ENCODE data around the gene PLD4.

Gene PLD4

DNA sequence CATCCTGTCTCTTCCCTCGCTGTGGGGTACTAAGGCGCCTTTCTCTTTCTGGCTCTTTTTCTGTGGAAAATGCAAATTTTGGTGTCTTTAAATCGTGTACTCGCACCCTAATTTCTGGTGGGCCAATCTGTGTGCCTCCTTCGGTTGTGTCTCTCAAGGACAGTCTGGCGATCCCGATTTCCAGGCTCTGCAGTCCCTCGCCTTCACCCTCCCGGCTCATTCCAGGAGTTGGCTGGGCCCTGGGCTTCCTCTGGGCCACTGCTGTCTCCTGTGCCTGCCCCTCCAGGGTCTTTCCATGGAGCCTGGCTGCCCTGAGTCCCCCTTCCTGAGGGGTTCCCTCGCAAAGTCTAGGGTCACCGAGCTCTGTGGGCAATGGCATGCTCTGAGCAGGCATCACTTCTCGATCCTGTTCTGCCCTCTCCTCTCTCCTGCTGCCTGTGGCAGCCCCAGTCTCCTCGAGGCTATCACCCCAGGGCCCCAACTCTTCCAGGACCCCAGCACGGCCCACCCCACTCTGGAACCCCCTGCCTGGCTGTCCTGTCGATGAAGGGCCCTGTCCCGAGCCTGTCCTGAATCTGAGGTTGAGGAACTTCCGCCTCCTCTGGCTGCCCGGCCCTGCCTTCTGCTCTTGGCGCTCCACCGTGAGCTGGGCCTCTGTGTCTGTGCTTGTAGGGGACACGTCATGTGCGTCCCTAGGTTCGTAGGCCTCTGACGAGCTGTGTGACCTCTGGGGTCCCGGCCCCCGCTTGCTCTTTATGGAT, 29.4 kb downstream of the PLD4 start (continued):
- TF ChIP-seq, protein P1, sequence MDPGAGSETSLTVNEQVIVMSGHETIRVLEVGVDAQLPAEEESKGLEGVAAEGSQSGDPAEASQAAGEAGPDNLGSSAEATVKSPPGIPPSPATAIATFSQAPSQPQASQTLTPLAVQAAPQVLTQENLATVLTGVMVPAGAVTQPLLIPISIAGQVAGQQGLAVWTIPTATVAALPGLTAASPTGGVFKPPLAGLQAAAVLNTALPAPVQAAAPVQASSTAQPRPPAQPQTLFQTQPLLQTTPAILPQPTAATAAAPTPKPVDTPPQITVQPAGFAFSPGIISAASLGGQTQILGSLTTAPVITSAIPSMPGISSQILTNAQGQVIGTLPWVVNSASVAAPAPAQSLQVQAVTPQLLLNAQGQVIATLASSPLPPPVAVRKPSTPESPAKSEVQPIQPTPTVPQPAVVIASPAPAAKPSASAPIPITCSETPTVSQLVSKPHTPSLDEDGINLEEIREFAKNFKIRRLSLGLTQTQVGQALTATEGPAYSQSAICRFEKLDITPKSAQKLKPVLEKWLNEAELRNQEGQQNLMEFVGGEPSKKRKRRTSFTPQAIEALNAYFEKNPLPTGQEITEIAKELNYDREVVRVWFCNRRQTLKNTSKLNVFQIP (CRISPR knock-in tag; IDR thresholded peaks at IDR 0.05; ENCODE audit: borderline replicate concordance, low read depth), result no peak
- TF ChIP-seq OSR1 (CRISPR knock-in tag; IDR thresholded peaks at IDR 0.05), result no peak
- TF ChIP-seq, protein P2, sequence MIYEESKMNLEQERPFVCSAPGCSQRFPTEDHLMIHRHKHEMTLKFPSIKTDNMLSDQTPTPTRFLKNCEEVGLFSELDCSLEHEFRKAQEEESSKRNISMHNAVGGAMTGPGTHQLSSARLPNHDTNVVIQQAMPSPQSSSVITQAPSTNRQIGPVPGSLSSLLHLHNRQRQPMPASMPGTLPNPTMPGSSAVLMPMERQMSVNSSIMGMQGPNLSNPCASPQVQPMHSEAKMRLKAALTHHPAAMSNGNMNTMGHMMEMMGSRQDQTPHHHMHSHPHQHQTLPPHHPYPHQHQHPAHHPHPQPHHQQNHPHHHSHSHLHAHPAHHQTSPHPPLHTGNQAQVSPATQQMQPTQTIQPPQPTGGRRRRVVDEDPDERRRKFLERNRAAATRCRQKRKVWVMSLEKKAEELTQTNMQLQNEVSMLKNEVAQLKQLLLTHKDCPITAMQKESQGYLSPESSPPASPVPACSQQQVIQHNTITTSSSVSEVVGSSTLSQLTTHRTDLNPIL (CRISPR knock-in tag; IDR thresholded peaks at IDR 0.05; ENCODE audit: low read depth), result no peak
- TF ChIP-seq ZC3H10 (CRISPR knock-in tag; IDR thresholded peaks at IDR 0.05), result no peak
- no peak for TF ChIP-seq ZNF70 (CRISPR knock-in tag; IDR thresholded peaks at IDR 0.05)
- no peak for TF ChIP-seq BACH2 (CRISPR knock-in tag; IDR thresholded peaks at IDR 0.05; ENCODE audit: borderline replicate concordance)
- no peak for TF ChIP-seq ISL1 (CRISPR knock-in tag; IDR thresholded peaks at IDR 0.05)
- no peak for TF ChIP-seq ZNF8 (CRISPR knock-in tag; IDR thresholded peaks at IDR 0.05)
- TF ChIP-seq SNAI2 (CRISPR knock-in tag; IDR thresholded peaks at IDR 0.05), result no peak

DNA sequence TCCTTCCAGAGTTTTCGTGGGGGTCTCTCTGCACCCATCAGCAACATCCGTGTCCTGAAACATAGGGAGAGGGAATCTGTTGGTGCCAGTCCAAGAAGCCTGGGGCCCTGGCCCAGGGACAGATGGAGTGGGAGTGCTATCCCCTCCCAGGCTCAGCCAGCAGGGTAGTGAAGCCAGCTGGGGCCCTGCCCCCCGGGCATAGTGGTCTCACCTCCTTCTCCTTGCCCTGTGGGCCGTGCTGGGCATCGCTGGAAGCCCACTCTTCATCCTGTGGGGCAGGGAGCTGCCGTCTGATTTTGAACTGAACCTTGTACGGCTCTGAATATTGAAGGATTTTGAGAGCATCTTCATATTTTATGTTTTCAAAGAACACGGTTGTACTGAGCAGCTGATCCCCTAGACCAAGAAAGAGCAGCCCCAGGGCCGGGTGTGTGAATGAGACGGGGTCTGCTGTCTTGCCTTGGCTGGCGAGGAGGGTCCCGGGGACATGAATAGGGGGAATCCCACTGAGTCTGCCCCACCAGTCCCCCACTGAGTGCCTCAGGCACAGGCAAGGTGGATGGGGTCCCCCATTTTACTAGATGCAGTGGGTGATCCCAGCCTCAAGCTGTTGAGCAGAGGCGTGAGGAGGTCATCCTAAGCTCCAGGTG, 30.2 kb downstream of the PLD4 start:
- TF ChIP-seq ESRRG (CRISPR knock-in tag; IDR thresholded peaks at IDR 0.05) (no peak), ISL1 (CRISPR knock-in tag; IDR thresholded peaks at IDR 0.05) (no peak), ZFP30 (CRISPR knock-in tag; IDR thresholded peaks at IDR 0.05) (no peak), ZFP3 (CRISPR knock-in tag; IDR thresholded peaks at IDR 0.05) (no peak)
- ATAC-seq, result no peak

DNA sequence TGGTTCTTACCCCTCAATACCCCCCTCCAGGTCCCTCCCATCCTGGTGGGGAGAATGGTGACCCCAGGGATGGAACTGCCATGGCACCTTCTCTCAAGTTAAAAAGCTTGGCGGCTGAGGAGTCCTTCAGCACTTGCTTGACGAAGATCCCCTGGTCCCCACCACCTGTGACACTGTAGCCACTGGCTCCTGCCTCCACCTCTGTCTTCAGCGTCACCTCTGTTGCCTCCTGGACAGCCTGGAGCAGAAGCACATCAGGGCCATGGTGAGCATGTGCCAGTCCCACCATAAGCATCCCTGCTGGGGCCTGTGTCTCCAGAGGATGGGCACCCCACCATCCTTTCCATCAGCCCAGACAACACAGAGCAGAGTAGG, 30.7 kb downstream of the PLD4 start:
- ATAC-seq, result no peak
- TF ChIP-seq BACH2 (CRISPR knock-in tag; IDR thresholded peaks at IDR 0.05; ENCODE audit: borderline replicate concordance) (no peak), TCF4 (CRISPR knock-in tag; IDR thresholded peaks at IDR 0.05; ENCODE audit: borderline replicate concordance) (no peak), ISL1 (CRISPR knock-in tag; IDR thresholded peaks at IDR 0.05) (no peak), TOX (CRISPR knock-in tag; IDR thresholded peaks at IDR 0.05; ENCODE audit: borderline replicate concordance) (no peak), ZFP30 (CRISPR knock-in tag; IDR thresholded peaks at IDR 0.05) (no peak), ARNTL (CRISPR knock-in tag; IDR thresholded peaks at IDR 0.05; ENCODE audit: borderline replicate concordance, low read depth) (no peak), ZFP3 (CRISPR knock-in tag; IDR thresholded peaks at IDR 0.05) (no peak), SNAI2 (CRISPR knock-in tag; IDR thresholded peaks at IDR 0.05) (no peak), RARB (CRISPR knock-in tag; IDR thresholded peaks at IDR 0.05) (no peak)
- TF ChIP-seq, protein P3, sequence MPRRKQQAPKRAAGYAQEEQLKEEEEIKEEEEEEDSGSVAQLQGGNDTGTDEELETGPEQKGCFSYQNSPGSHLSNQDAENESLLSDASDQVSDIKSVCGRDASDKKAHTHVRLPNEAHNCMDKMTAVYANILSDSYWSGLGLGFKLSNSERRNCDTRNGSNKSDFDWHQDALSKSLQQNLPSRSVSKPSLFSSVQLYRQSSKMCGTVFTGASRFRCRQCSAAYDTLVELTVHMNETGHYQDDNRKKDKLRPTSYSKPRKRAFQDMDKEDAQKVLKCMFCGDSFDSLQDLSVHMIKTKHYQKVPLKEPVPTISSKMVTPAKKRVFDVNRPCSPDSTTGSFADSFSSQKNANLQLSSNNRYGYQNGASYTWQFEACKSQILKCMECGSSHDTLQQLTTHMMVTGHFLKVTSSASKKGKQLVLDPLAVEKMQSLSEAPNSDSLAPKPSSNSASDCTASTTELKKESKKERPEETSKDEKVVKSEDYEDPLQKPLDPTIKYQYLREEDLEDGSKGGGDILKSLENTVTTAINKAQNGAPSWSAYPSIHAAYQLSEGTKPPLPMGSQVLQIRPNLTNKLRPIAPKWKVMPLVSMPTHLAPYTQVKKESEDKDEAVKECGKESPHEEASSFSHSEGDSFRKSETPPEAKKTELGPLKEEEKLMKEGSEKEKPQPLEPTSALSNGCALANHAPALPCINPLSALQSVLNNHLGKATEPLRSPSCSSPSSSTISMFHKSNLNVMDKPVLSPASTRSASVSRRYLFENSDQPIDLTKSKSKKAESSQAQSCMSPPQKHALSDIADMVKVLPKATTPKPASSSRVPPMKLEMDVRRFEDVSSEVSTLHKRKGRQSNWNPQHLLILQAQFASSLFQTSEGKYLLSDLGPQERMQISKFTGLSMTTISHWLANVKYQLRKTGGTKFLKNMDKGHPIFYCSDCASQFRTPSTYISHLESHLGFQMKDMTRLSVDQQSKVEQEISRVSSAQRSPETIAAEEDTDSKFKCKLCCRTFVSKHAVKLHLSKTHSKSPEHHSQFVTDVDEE (CRISPR knock-in tag; IDR thresholded peaks at IDR 0.05), result no peak

DNA sequence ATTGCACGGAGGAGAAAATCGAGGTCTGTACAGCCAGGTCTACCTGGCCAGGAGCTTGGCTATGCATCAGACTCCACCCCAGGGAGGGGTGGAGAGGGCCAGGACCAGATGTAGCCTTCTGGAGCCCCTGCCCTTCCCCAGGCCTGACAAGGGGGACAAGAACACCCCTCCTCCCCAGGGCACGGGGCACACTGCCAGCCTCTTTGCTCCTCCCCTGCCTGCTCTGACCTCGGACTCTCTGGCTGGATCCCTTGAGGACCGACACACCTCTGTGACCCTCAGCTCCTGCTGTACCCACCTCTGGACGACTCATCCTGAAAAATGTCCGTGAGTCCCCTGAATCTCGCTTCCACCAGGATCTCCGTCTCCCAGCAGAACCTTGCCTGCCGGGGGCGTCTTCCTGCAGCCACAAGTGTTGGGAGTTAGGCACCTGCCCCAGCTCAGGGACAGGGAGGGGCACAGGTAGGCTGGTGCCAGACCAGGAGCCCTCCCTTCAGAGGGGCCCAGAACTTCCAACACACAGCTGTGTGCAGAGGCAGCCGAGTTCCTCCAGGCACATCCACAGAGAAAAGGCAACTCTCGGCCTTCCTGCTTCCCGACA, 31.7 kb downstream of the PLD4 start:
- TF ChIP-seq, protein P4, sequence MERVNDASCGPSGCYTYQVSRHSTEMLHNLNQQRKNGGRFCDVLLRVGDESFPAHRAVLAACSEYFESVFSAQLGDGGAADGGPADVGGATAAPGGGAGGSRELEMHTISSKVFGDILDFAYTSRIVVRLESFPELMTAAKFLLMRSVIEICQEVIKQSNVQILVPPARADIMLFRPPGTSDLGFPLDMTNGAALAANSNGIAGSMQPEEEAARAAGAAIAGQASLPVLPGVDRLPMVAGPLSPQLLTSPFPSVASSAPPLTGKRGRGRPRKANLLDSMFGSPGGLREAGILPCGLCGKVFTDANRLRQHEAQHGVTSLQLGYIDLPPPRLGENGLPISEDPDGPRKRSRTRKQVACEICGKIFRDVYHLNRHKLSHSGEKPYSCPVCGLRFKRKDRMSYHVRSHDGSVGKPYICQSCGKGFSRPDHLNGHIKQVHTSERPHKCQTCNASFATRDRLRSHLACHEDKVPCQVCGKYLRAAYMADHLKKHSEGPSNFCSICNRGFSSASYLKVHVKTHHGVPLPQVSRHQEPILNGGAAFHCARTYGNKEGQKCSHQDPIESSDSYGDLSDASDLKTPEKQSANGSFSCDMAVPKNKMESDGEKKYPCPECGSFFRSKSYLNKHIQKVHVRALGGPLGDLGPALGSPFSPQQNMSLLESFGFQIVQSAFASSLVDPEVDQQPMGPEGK (CRISPR knock-in tag; IDR thresholded peaks at IDR 0.05; ENCODE audit: borderline replicate concordance), result no peak
- TF ChIP-seq ZFP3 (CRISPR knock-in tag; IDR thresholded peaks at IDR 0.05) (no peak), ZFP30 (CRISPR knock-in tag; IDR thresholded peaks at IDR 0.05) (no peak)
- TF ChIP-seq, protein P3 (CRISPR knock-in tag; IDR thresholded peaks at IDR 0.05), result no peak

More for the DNA sequence above, 31.7 kb downstream of the PLD4 start:
- no peak for ATAC-seq
